GM12878 (cell line): ENCODE results near the gene LAMB1. TPM values are rescaled to one million over a fixed set of nuclear protein-coding genes. Genes with fewer than 3 reads are reported as not detected.
A peak's percentile ranks its signal among the peaks of the same experiment; 100 is the strongest.

Experiments used
- ASH2L ChIP-seq: fragments of 300-600, 200-600 bp; sonication (generic); IDR thresholded peaks from 2 replicates; pipeline ENCODE4 v1.6.1; 2017; ENCODE audit warnings: low read depth, mild to moderate bottlenecking, borderline replicate concordance
- CREB1 ChIP-seq: IDR thresholded peaks from 2 replicates; pipeline ENCODE4 v1.6.1; 2012; ENCODE audit warnings: low read depth, mild to moderate bottlenecking, inconsistent platforms
- FOXM1 ChIP-seq: IDR thresholded peaks from 2 replicates; pipeline ENCODE4 v1.6.1; 2012; ENCODE audit warnings: low read depth, mild to moderate bottlenecking, inconsistent platforms, low read length, moderate library complexity
- GABPA ChIP-seq: IDR thresholded peaks from 2 replicates; pipeline ENCODE4 v1.6.1; 2014; ENCODE audit warnings: antibody characterized with exemption, low read depth, mild to moderate bottlenecking, inconsistent platforms
- HDGF ChIP-seq: fragments of 450-650 bp; IDR thresholded peaks from 2 replicates; pipeline ENCODE4 v1.6.1; 2016; ENCODE audit warnings: antibody characterized with exemption
- MTA3 ChIP-seq: IDR thresholded peaks from 2 replicates; pipeline ENCODE4 v1.6.1; 2012; ENCODE audit warnings: low read length, inconsistent platforms, borderline replicate concordance
- MYB ChIP-seq: fragments of 150-350 bp; IDR thresholded peaks from 2 replicates; pipeline ENCODE4 v1.6.1; 2014; ENCODE audit warnings: mild to moderate bottlenecking, low read depth, low read length, borderline replicate concordance
- MYC ChIP-seq: IDR thresholded peaks from 2 replicates; pipeline ENCODE4 v1.6.1; 2011; ENCODE audit warnings: mild to moderate bottlenecking, low read length, moderate library complexity, inconsistent platforms; ENCODE audit not compliant: insufficient read depth, insufficient replicate concordance, insufficient read length, severe bottlenecking
- POLR2AphosphoS5 ChIP-seq: IDR thresholded peaks from 2 replicates; pipeline ENCODE4 v1.6.1; 2011; ENCODE audit warnings: mild to moderate bottlenecking, low read length, inconsistent platforms
- RAD51 ChIP-seq: fragments of 450-650 bp; IDR thresholded peaks from 2 replicates; pipeline ENCODE4 v1.6.1; 2016; ENCODE audit warnings: moderate library complexity, mild to moderate bottlenecking, inconsistent platforms
- RB1 ChIP-seq: fragments of 450-650 bp; formaldehyde crosslinking; IDR thresholded peaks from 2 replicates; pipeline ENCODE4 v1.6.1; 2017; ENCODE audit warnings: mild to moderate bottlenecking, borderline replicate concordance
- SMAD5 ChIP-seq: IDR thresholded peaks from 2 replicates; pipeline ENCODE4 v1.6.1; 2016; ENCODE audit warnings: antibody characterized with exemption, low read depth
- TBL1XR1 ChIP-seq: IDR thresholded peaks from 2 replicates; pipeline ENCODE4 v1.6.1; 2012; ENCODE audit warnings: low read depth, low read length, improper control_type of control experiment
- TCF3 ChIP-seq: IDR thresholded peaks from 2 replicates; pipeline ENCODE4 v1.6.1; 2012; ENCODE audit warnings: low read depth, mild to moderate bottlenecking, low read length, borderline replicate concordance; ENCODE audit not compliant: insufficient read depth
- TCF7 ChIP-seq: IDR thresholded peaks from 2 replicates; pipeline ENCODE4 v1.6.1; 2014; ENCODE audit warnings: antibody characterized with exemption, borderline replicate concordance
- ZBED1 ChIP-seq: IDR thresholded peaks from 2 replicates; pipeline ENCODE4 v1.6.1; 2016; ENCODE audit warnings: borderline replicate concordance
- ZNF274 ChIP-seq: IDR thresholded peaks from one replicate; pipeline ENCODE4 v1.8.0; 2011; ENCODE audit not compliant: insufficient read length, insufficient read depth
- polyA plus RNA-seq, 11 experiments: library from polyadenylated mRNA; depleted of rRNA in 4 of 11; unstranded in 6 of 11; stranded (reverse) in 5 of 11; fragments of >200 nt; fragmentation: Nextera tagmentation in 4 of 11; fragmentation: Illumina TruSeq in 1 of 11; extraction: Ambion mirVana in 4 of 11; extraction: Trizol in 1 of 11; gene quantifications; 1 replicate in 1 of 11; 2 replicates in 10 of 11; pipeline versions ENCODE4 v1.2.1 to v1.2.3, GENCODE V29; 2011 to 2016; ENCODE audit warnings: inconsistent platforms in 2 of 11, missing spikeins in 2 of 11, low read depth in 1 of 11
- total RNA-seq, 4 experiments: library from RNA; depleted of rRNA in 3 of 4; stranded (reverse); fragments of >200 nt in 3 of 4; fragmentation: Illumina TruSeq in 1 of 4; extraction: Trizol in 1 of 4; gene quantifications; 2 replicates each; pipeline versions ENCODE4 v1.2.1 to v1.2.3, GENCODE V29; 2013 to 2021
- TF ChIP-seq, protein P1 (sequence below): IDR thresholded peaks from 2 replicates; pipeline ENCODE4 v1.6.1; 2012; ENCODE audit warnings: improper control_type of control experiment, low read depth, low read length; ENCODE audit not compliant: insufficient replicate concordance
- TF ChIP-seq, protein P2 (sequence below): IDR thresholded peaks from 2 replicates; pipeline ENCODE4 v1.6.1; 2011; ENCODE audit warnings: borderline replicate concordance, low read depth, mild to moderate bottlenecking, moderate library complexity, low read length; ENCODE audit not compliant: insufficient read depth, poor library complexity, severe bottlenecking
- TF ChIP-seq, protein P3 (sequence below): fragments of 450-650 bp; IDR thresholded peaks from 2 replicates; pipeline ENCODE4 v1.6.1; 2016; ENCODE audit warnings: mild to moderate bottlenecking, moderate library complexity, borderline replicate concordance

Gene LAMB1
- total and polyA plus RNA-seq, 10 of the 15 experiments (the other 5 are each of a cell fraction or from before 2014, with no cell fraction given) = 0.05 to 2.2 (median 1.2) TPM; not detected in 4

GRCh38 chr7:107890962-107891635 lies 111.9 kb downstream of the LAMB1 start, which contains the start of gene DLD (continued):
- TF ChIP-seq, protein P1, sequence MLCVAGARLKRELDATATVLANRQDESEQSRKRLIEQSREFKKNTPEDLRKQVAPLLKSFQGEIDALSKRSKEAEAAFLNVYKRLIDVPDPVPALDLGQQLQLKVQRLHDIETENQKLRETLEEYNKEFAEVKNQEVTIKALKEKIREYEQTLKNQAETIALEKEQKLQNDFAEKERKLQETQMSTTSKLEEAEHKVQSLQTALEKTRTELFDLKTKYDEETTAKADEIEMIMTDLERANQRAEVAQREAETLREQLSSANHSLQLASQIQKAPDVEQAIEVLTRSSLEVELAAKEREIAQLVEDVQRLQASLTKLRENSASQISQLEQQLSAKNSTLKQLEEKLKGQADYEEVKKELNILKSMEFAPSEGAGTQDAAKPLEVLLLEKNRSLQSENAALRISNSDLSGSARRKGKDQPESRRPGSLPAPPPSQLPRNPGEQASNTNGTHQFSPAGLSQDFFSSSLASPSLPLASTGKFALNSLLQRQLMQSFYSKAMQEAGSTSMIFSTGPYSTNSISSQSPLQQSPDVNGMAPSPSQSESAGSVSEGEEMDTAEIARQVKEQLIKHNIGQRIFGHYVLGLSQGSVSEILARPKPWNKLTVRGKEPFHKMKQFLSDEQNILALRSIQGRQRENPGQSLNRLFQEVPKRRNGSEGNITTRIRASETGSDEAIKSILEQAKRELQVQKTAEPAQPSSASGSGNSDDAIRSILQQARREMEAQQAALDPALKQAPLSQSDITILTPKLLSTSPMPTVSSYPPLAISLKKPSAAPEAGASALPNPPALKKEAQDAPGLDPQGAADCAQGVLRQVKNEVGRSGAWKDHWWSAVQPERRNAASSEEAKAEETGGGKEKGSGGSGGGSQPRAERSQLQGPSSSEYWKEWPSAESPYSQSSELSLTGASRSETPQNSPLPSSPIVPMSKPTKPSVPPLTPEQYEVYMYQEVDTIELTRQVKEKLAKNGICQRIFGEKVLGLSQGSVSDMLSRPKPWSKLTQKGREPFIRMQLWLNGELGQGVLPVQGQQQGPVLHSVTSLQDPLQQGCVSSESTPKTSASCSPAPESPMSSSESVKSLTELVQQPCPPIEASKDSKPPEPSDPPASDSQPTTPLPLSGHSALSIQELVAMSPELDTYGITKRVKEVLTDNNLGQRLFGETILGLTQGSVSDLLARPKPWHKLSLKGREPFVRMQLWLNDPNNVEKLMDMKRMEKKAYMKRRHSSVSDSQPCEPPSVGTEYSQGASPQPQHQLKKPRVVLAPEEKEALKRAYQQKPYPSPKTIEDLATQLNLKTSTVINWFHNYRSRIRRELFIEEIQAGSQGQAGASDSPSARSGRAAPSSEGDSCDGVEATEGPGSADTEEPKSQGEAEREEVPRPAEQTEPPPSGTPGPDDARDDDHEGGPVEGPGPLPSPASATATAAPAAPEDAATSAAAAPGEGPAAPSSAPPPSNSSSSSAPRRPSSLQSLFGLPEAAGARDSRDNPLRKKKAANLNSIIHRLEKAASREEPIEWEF = no peak
- TF ChIP-seq POLR2AphosphoS5 (peak; percentile 88), TCF3 (no peak), SMAD5 (peak; percentile 41; the same call in 1 of the 2 replicates), MYB (peak; percentile 32; the same call in 1 of the 2 replicates), FOXM1 (no peak), RAD51 (no peak), HDGF (peak; percentile 63; the same call in 1 of the 2 replicates), ZBED1 (no peak), MYC (no peak), RB1 (0 out of 2 replicates have a peak, but pooled peaks have one; percentile 56), TBL1XR1 (no peak), TCF7 (no peak), MTA3 (no peak), CREB1 (peak; percentile 96), ASH2L (no peak), GABPA (no peak), ZNF274 (no peak)
- TF ChIP-seq, protein P2, sequence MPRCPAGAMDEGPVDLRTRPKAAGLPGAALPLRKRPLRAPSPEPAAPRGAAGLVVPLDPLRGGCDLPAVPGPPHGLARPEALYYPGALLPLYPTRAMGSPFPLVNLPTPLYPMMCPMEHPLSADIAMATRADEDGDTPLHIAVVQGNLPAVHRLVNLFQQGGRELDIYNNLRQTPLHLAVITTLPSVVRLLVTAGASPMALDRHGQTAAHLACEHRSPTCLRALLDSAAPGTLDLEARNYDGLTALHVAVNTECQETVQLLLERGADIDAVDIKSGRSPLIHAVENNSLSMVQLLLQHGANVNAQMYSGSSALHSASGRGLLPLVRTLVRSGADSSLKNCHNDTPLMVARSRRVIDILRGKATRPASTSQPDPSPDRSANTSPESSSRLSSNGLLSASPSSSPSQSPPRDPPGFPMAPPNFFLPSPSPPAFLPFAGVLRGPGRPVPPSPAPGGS = no peak
- TF ChIP-seq, protein P3, sequence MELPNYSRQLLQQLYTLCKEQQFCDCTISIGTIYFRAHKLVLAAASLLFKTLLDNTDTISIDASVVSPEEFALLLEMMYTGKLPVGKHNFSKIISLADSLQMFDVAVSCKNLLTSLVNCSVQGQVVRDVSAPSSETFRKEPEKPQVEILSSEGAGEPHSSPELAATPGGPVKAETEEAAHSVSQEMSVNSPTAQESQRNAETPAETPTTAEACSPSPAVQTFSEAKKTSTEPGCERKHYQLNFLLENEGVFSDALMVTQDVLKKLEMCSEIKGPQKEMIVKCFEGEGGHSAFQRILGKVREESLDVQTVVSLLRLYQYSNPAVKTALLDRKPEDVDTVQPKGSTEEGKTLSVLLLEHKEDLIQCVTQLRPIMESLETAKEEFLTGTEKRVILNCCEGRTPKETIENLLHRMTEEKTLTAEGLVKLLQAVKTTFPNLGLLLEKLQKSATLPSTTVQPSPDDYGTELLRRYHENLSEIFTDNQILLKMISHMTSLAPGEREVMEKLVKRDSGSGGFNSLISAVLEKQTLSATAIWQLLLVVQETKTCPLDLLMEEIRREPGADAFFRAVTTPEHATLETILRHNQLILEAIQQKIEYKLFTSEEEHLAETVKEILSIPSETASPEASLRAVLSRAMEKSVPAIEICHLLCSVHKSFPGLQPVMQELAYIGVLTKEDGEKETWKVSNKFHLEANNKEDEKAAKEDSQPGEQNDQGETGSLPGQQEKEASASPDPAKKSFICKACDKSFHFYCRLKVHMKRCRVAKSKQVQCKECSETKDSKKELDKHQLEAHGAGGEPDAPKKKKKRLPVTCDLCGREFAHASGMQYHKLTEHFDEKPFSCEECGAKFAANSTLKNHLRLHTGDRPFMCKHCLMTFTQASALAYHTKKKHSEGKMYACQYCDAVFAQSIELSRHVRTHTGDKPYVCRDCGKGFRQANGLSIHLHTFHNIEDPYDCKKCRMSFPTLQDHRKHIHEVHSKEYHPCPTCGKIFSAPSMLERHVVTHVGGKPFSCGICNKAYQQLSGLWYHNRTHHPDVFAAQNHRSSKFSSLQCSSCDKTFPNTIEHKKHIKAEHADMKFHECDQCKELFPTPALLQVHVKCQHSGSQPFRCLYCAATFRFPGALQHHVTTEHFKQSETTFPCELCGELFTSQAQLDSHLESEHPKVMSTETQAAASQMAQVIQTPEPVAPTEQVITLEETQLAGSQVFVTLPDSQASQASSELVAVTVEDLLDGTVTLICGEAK = no peak
